Right atrium auricular region (tissue), 2 donors: Measurements from ENCODE around the gene LGALSL. TPM values are rescaled to one million over a fixed set of nuclear protein-coding genes. Genes with fewer than 3 reads are reported as not detected.

Experiments
- DNase-seq: peaks from one replicate; pipeline ENCODE4 v3.0.0-alpha.2; 2019; ENCODE audit warnings: low spot score
- H3K27ac ChIP-seq, 2 donors: fragments of 200-600 bp; sonication (generic); 1 replicate in 1 of 2; 2 replicates in 1 of 2; pipeline ENCODE4 v1.5.1; 2016 to 2019
- H3K27me3 ChIP-seq, 2 donors: fragments of 200-600 bp; sonication (generic); one replicate each; pipeline versions ENCODE4 v1.5.1 to v1.6.0; 2017 to 2019
- H3K36me3 ChIP-seq: fragments of 200-600 bp; sonication (generic); one replicate; pipeline ENCODE4 v1.5.1; 2016
- H3K4me1 ChIP-seq, 2 donors: fragments of 200-600 bp; sonication (generic); one replicate each; pipeline versions ENCODE4 v1.5.1 to v1.6.0; 2017 to 2019
- H3K4me3 ChIP-seq, 2 donors: fragments of 200-600 bp; sonication (generic); 1 replicate in 1 of 2; 2 replicates in 1 of 2; pipeline ENCODE4 v1.5.1; 2017 to 2019; ENCODE audit warnings: mild to moderate bottlenecking in 1 of 2, moderate library complexity in 1 of 2
- H3K9me3 ChIP-seq, 2 donors: fragments of 200-600 bp; sonication (generic); one replicate each; pipeline ENCODE4 v1.5.1; 2019
- CTCF ChIP-seq, 2 donors: fragments of 200-600 bp; sonication (generic); IDR thresholded peaks; one replicate each; pipeline ENCODE4 v1.5.1; 2019; ENCODE audit warnings: antibody characterized with exemption in 2 of 2
- total RNA-seq, 2 donors: library from RNA; depleted of rRNA; stranded (reverse); fragments of >200 nt; gene quantifications; one replicate each; pipeline ENCODE4 v1.1.0, GENCODE V29; 2016

Gene LGALSL
- total RNA-seq, 2 donors from 2014 or later: 15.4 to 19.1 TPM

- H3K4me3 ChIP-seq: no peak overlapping the region
- DNase-seq: no peak
- peaks cover 0 to 12% of the 10 kb centered on the region in 2 donors for H3K4me1 ChIP-seq
- H3K9me3 ChIP-seq: no peaks in the 10 kb centered on the region
- H3K27me3 ChIP-seq: no peaks in the 10 kb centered on the region
- TF ChIP-seq CTCF (IDR thresholded peaks at IDR 0.05): no peak
- H3K27ac ChIP-seq: peak overlapping the region in 1 of 2 donors; percentile 25
- H3K36me3 ChIP-seq: no peaks in the 10 kb centered on the region
Observed at GRCh38 chr2:64420677-64421076, 33.3 kb upstream of the LGALSL start.

DNA sequence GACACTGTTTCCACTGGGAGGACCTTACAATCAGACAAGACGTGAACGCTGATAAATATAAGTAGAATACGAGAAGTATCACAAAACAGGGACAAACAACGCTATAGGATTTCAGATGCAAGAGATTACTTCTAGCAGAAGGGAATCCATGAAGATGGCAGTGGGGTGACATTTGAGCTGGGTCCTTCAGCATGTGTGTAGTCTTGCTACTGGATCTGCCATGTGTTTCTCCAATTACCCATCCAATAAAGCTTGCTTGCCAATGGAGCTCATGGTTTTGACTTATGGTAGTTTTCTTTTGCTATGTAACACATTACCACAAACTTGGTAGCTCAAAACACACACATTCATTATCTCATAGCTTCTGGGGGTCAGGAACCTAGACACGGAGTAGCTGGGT is 32.8 kb upstream of the LGALSL start:
- no peak for TF ChIP-seq CTCF (IDR thresholded peaks at IDR 0.05)
- H3K4me1 ChIP-seq: peaks cover 0 to 13% of the 10 kb centered on the region in 2 donors
- H3K9me3 ChIP-seq: no peaks in the 10 kb centered on the region
- H3K4me3 ChIP-seq: no peak overlapping the region
- H3K27me3 ChIP-seq: no peaks in the 10 kb centered on the region
- no peak for DNase-seq
- no peaks in the 10 kb centered on the region for H3K36me3 ChIP-seq
- no peak overlapping the region for H3K27ac ChIP-seq

GRCh38 chr2:64422466-64422865 is 31.5 kb upstream of the LGALSL start:
- no peak for DNase-seq
- H3K4me3 ChIP-seq: no peak overlapping the region
- H3K27ac ChIP-seq: no peak overlapping the region
- no peaks in the 10 kb centered on the region for H3K9me3 ChIP-seq
- no peaks in the 10 kb centered on the region for H3K27me3 ChIP-seq
- no peak for TF ChIP-seq CTCF (IDR thresholded peaks at IDR 0.05)
- peaks cover 0 to 21% of the 10 kb centered on the region in 2 donors for H3K4me1 ChIP-seq
- no peaks in the 10 kb centered on the region for H3K36me3 ChIP-seq

GRCh38 chr2:64423303-64423702 is 30.7 kb upstream of the LGALSL start:
- TF ChIP-seq CTCF (IDR thresholded peaks at IDR 0.05): no peak
- H3K36me3 ChIP-seq: no peaks in the 10 kb centered on the region
- H3K4me1 ChIP-seq: peaks cover 0 to 21% of the 10 kb centered on the region in 2 donors
- H3K9me3 ChIP-seq: no peaks in the 10 kb centered on the region
- H3K27ac ChIP-seq: no peak overlapping the region
- DNase-seq: no peak
- no peak overlapping the region for H3K4me3 ChIP-seq
- no peaks in the 10 kb centered on the region for H3K27me3 ChIP-seq

DNA sequence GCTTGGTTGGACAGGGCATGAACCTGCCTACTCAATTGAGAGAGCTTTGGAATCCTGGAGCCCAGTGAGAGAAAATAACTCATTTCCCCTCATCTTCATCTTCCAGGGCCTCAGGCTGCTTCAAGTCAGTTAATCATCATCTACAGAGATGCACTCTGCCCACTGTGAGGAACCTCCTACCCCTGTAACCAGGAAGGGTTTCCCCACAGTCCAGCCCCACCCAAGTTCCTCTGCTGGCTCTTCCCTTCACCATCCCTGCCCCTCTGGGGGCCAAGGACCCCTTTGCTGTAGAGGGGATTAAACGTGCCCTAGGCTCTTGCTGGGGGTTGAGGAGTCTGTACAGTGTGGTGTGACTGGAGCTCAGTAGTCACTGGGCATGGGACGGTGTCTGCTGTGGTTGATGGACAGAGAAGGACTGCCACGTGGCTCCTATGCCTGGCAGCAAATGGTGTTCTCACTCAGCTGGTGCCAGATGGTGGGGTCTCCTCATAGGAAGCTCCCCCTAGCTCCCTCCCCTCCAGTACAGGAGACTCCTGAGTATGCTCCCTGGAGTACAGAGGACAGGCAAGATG is 29.5 kb upstream of the LGALSL start:
- no peak for TF ChIP-seq CTCF (IDR thresholded peaks at IDR 0.05)
- no peak for DNase-seq
- Histone ChIP-seq H3K9me3 (no peaks in the 10 kb centered on the region), H3K4me3 (no peak overlapping the region), H3K27me3 (no peaks in the 10 kb centered on the region), H3K27ac (no peak overlapping the region), H3K4me1 (peaks cover 0 to 21% of the 10 kb centered on the region in 2 donors), H3K36me3 (no peaks in the 10 kb centered on the region)
